ENCODE measurements around the gene CPT1A.

CPT1A gene

DNA sequence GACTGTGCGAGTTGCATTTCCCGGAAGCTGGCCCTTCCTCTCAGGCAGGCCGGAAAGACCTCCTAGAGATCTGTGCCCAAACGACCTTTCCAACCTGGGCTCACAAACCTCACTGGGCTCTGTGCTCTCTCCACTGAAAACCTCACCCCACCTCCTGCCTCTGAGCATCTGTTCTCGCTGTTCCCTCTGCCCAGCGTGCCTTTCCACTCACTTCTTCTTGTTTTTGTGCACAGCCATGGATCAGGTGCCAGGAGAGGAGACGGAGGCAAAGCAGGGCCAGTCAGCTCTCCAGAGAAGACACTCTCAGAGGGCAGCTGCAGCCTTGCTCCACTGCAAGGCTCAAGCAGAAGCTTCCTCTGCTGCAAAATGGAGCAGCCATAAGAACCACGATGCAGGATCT is 10.9 kb upstream of the CPT1A start:
- DNase-seq = no peak

DNA sequence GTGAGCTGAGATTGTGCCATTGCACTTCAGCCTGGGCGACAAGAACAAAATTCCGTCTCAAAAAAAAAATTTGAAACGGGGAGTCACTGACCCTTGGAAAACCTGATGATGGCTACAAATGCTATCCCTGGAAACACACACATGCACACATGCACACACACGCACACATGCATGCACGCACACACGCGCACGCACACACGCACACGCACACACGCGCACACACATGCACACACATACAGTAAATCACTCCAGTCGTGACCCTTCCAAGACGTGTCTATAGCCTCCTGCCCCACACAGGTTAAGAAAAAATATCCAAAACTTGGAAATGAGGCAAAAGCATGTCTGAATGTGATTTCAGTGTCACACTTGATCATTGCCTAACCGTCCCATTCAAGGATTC is 6.7 kb upstream of the CPT1A start:
- no peak for DNase-seq

DNA sequence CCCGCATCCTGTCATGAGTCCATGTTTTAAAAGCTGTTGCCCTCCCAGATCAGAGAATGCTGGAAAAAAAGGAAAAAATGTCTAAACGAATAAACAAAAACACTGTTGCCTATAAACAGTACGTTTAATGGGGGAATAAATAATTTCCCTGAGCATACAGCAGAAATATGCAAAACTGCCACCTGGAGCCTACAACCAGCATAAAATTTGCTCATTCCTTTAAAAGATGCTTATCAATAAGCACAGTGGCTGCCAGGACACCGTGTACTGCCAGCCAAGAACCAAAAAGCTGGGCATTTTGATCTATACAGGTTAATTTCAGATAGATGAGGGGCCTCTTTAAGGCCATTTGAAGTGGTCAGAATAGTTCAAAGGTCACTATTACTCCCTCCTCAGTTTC is 5.7 kb upstream of the CPT1A start:
- peak; percentile 82 for DNase-seq

DNA sequence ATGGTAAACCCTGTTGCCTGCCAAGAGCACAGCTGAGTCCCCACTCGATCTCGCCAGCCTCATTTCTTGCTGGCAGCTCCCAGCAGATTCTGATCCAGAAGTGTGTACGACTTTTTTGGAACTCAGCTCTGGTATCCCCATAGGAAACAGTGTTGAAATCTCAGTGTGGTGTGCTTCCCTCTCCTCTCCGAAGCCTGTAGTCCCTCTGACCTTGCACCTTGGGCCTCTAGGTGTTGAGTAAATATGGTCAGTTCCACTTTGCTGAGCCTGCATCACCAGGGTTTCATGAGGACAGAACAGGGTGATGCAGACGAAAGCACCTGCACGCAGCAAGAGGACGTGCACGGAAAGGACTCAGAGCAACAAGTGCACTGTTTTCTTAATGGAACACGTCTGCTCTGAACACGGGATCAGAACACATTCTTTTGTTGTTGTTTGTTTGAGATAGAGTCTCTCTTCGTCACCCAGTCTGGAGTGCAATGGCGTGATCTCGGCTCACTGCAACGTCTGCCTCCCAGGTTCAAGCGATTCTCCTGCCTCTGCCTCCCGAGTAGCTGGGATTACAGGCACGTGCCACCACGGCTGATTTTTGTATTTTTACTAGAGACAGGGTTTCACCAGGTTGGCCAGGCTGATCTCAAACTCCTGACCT is 3.8 kb upstream of the CPT1A start:
- DNase-seq = no peak

DNA sequence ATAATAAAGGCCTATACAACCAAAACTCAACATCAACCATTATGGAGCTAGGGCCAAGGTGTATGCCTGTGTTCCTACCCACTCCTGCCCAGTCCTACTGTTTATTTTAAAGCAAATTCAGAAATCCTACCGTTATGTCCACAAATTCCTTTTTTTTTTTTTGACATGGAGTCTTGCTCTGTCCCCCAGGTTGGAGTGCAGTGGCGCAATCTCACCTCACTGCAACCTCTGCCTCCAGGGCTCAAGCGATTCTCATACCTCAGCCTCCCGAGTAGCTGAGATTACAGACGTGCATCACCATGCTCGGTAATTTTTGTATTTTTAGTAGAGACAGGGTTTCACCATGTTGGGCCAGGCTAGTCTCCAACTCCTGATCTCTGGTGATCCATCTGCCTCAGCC is 3.1 kb upstream of the CPT1A start:
- DNase-seq = no peak

DNA sequence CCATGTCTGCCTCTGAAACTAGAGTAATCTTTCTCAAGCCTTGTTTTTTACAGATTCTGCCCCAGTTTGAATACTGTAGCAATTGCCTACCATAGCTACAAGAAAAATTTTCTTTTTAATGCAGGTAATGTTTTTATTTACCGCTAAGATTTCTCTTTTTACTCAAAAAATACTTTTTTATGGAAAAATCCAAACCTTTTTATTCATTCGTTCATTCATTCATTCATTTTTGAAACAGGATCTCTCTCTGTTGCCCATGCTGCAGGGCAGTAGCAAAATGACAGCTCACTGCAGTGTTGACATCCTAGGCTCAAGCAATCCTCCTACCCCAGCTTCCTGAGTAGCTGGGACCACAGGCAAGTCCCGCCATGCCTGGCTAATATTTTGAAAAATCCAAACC is 2.7 kb upstream of the CPT1A start:
- no peak for DNase-seq

DNA sequence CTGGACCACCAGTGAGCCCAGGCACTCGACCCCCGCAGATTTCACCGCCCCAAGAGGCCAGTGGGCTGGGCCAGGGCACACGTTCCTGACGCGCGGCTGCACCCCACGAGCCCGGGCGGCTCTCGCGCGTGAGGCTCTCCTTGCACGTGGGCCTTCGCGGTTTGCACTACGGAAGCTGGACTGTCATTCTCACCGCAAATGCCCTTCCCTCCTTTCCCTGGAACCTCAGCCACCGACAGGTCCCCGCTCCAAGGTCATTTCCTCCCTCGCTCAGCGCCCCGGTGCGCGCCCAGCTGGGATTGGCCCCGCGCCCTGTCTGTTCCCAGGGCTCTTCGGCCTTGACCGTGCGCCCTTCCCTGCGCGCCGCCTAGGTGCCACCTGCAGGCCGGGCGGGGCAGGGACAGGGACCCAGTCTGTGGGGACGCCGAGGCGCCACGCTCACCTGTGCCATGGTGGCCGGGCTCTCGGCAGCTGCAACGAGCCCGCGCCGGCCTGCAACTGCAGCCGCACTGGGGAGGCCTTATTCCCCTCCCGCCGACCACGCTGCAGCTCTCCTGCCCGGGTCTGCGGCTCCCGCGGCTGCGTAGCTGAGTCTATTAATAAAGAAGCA is 2.1 kb upstream of the CPT1A start:
- peak; percentile 90 for DNase-seq

DNA sequence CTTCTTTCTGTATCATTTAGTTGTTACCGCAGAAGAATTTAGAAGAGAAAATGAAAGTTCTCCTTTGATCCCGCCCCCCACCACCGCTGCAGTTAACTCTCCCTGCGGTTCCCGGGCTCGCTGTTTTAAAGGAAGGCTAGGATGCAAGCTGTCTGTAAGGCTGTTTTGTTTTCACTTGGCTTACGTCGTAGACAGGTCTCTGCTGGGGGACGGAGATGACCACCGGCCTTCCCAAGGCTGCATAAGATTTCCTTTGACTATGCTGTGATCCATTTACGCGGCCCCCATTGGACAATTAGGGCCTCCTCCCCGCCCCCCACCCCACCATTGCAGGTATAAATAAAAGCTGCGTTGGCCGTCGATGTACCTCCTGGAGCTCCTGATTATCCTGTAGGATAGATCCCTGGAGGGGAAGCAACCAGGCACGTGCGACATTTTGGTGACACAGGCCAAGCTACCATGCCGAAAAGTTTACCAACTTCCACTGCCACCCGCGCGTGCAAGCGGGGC is 1.4 kb upstream of the CPT1A start:
- DNase-seq = no peak

DNA sequence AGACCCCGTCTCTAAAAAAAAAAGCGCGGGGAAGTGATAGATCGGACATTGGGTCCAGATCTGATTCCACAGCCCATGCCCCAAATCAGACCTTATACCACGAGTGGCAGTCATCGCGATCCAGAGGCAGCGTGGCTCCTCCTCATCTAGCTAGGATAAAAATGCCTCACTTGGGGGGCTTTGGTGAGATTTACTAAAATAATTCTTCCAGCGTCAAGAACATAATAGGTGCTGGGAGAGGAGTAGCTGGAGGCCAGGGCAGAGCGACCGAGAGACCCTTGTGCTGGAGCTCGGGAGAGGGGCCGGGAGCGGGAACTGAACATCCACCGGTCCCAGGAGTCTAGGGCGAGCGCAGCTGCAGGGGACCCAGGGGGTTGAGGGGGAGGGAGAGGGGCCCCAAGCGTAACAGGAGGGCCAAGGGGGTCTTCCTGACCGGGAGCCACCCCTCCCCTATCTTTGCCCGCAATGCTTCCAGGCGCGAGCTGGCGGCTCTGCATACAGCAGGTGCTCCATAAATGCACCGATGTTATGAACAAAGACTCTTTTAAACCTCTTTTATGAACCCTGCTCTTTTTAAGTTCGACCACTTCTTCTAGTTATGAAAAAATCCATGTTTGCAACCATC is 823 bp upstream of the CPT1A start:
- no peak for DNase-seq

DNA sequence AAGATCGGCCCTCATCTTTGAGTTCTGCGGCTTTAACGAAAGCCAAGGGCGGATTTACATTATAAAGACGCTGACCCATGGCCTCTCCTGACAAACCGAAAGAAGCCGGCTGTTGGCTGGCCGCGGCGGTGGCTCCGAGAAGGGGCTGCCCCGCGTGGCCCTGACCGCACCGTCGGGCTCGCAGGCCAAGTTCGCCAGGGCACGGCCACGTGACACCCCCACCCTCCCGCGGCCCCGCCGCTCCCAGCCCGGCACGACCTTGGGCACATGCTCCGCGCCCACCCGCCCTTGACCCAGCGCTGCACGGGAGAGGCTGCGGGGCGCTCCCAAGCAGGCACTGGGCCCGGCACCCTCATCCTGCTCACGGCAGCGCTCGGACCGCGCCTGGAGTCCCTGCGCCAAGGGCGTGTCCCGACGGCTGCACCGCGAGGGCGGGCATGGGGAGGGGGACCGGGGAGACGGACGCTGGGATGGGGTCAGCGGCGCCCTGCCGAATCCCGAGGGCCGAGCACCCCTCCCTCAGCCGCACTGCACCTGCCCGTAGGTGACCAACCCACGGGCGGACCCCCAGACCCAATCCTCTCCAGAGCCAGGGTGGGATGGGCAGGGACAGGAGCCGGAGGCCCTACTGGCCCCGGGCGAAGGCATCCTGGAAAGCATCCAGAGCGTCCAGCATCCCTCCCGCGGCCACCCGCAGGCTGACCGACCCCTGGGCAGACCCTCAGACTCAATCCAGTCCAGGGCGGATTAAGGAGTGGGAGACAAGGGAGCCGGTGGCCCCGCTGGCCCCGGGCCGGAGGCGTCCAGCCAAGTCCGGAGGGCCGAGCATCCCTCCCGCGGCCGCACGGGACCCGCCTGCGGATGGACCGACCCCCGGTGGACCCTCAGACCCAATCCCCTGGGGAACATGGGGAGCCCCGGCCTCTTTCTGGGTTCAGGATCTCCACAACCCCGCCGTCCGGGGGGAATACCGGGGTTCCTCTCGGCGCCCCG is 759 bp downstream of the CPT1A start:
- peak; percentile 48 for DNase-seq

DNA sequence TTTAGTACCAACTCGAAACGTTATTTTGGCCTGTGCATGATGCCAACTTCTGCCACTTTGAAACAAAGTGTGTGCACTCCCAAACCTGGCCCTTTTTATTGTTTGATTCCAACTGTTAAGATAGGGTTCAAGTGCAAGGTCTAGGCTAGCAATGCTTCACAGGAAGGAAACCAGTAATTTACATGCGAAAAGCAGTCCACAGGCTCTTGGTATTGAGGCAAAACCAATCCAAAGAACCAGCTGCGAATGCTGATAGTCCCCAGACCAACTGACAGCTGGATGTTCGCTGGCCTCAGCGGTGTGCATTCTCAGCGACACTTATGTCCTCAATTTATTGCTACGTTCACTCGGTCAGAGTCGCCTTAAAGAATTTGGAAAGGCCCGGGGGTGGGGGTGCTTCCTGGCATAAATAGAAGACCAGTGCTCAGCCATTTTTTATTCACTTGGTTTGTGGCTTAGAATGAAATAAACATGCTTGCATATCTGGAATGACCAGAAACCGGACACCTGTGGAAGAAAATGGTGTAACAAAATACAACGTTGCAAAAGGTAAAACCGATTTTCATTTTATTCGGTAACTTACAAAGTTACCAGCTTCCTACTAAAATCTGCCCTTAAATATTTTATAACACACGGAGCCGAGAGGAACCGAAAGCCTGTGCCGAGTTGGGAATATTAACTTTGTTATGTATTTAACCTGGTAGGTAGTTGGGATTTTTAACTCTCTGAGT is 1.6 kb downstream of the CPT1A start:
- peak; percentile 72 for DNase-seq

DNA sequence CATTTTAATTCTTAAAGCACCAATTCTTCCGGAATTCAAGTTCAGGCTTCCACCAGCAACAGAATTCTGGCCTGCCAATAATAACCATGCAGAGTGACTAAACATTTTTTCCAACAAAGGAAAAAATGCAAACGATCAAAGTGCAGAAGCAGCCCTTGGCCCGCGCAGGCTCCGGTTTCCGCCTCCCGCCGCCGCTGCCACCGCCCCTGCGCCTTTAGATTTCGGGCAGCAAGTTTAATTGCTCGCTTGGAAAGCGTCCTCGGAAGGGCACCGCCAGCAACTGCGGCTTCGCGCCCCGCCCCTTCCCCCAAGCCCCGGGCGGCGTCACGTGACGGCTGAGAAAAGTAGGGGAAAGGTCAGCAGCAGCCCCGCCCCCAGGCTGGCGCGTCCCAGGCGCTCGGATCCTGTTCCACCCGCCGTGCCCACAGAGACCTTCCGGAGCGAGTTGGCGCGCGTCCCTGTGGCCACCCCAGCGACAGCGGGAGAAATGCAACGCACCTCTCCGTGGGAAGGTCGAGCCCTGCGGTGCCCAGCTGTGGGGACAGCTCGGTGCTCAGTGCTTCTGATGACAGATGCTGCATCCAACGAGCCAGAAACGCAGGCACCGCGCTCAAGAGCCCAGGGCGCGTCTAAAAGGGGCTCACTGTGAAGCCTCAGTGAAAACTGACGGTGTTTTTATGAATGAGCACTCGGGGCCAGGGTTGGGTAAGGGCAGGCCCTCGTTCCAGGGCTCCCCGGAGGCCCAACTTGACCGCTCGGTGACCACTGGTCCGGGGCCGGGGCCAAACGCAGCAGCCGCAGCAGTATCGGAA is 2.5 kb downstream of the CPT1A start:
- DNase-seq = peak; percentile 95

DNA sequence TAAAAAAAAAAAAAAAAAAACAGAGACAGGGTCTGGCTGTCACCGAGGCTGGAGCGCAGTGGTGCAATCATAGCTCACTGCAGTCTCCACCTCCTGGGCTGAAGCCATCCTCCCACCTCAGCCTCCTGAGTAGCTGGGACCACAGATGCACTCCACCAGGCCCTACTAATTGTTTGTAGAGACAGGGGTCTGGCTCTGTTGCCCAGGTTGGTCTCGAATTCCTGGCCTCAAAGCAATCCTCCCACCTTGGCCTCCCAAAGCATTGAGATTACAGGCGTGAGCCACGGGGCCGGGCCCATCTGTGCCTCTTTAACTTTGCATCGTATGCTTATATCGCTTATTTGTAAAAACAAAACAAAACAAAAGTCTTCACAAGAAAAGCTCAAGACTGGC is 3.1 kb downstream of the CPT1A start:
- DNase-seq = no peak

DNA sequence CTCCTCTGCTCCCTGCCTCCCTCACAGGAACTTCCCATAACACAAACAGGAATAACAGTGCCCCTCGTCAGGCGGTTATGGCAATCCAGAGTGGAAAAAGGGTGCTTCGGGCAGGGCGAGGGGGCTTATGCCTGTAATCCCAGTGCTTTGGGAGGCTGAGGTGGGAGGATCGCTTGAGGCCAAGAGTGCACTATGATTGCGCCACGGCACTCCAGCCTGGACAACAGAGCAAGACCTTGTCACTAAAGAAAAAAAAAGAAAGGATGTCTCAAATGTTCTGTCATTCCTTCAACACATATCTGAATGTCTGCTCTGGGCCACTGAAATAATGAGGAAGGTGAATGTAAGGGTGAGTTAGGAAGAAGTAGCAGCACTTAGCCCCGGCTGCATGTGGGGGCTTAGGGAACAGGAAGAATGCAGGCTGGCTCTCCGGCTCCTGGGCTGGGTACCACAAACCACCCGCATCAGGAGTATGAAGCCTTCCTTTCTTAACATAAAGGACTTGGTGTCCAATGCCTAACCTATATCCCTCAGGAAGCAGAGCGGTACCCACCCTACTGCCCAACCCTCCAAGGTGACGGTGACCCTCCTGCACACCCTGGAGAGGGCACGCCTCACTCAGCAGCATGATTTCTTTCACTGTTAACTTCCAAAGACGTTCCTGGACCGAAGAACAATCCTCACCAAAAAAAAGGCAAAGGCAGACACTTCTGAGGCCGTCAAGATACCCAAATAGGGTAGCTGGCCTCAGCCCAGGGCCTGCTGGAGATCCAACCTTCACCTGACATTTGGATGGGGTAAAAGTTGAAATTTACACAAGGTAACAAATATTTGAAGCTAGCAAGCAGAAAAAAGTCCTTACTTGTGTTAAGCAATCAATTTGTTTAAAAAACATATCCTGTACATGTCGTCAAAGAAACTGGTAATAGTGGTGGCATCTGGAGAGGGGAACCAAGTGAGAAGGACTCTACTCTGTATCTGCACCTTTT is 3.8 kb downstream of the CPT1A start:
- no peak for DNase-seq

DNA sequence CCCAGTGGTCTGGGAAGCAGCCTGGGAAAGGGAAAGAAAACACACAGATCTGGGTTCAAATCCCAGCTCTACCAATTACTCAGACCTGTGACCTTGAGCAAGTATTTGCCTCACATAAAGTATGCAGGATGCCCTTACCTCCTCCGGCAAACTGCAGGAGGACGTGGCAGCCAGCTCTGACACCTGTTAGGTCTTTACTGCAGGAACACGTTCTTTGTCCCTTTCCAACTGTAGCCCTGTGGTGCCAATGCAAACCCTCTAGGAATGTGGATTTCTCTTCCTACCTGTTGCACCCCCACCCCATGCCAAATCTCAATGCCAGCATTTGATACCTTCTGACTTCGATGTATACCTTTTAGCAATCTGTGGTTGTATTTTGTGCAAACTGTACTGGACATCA is 6.0 kb downstream of the CPT1A start:
- no peak for DNase-seq

DNA sequence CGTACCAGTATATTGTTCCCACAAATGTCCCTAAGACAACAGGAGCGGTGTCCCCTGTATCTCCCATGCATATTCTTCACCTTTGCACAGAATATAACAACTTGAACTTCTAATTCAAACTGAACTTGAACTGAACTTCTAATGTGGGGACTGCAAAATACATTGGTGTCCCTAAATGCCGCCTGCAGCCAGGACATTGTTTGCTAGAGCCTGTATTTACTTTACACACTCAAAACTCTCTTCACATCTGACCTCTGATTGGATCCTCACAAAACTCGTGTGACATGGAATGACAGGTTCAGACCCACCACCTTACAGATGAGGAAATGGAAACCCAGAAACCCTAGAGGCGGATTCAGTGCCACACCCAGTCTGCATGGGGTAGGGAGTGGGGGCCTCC is 6.4 kb downstream of the CPT1A start:
- DNase-seq = no peak

DNA sequence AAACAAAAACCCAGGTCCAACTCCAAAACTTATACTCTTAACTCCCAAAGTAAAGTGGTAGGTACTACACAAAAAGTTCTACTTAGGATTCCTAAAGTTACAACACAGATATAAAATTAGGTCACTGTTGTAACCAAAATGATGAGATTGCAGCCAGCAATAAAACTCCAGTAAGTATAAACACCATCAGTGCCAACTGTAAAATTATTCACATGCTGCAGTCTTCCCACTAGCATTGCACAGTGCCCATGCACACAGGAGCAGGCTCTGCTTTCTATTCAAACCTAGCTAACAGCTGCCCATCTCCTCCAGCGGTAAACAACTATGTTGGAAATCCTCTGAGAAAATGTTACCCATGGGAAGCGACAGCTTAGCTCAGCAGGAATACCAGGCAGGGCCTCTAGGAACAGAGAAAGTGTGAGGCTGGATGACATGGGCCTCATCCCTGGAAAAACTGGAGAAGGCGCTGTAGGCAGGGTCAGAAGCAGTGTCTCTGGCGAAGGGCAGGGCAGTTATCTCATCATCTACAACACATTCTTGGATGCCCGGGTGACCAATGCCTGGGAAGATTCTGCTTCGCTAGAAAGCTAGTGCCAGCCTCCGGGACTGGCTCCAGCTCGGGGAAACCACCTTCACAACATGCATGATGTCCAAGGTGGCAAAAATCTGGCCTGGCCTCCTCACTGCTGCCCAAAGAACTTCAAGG is 9.1 kb downstream of the CPT1A start:
- peak; percentile 30 for DNase-seq

DNA sequence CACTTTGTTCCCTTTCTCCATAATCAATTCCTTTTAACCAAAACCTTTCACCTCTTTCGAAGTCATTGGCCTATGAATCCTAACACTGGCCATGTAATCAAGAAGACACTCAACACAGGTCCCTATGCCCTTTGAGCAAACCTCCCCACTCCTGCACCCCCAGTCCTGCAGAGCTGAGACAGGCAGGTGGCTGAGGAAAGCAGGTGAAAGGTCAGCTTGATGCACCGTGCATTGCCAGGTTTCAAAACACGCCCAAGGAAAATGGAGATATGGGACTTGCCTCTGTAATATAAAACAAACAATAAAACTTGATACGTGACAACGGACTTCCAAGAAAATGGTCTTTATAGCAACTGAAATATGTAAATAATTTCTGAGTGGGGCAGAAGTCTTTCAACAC is 10.6 kb downstream of the CPT1A start:
- DNase-seq = peak; percentile 90

DNA sequence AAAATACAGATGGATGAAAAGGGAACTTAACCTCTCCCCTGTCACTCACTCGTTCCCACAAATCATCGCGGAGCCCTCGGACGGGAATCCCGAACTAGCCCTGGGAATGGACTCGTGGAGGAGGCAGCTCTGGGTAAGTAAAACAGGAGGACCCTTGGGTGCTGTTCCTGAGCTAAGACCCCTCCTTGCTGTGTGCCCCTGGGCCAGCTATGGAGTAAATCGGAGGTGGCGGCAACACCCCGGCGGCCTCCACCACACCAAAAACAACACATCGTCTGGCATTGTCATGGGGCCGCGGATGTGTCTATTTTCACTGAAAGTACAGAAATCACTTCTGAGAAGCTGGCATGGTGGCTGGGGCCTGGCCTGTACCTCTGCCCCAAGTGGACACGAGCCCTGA is 12.1 kb downstream of the CPT1A start:
- DNase-seq = no peak

DNA sequence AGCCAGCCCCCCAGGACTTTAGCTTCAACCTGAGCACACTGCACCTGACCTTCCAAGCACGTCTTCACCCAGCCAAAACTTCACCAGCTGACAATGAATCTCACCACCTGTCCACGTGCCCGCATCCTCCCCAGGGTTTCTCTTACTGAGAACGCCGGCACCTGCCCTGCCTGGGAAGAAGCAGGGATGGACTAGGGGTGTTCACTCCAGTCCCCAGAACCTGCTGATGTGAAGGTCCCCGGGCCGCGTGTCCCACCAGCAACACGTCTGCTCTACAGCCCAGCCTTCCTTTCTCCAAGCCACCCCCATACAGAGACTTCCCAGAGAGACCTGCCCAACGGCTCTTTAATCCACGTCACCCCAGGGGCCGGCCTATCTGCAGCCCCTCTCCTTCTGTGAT is 12.8 kb downstream of the CPT1A start:
- DNase-seq = no peak

Measured in NCI-H526 treated with DMSO at 0.1 percent for 48 hours (cell line).